Stimulated activated CD8-positive, alpha-beta memory T cell treated with anti-CD3 and anti-CD28 coated beads, Interleukin-15, amount 100 ng/mL, for 24 hours (primary cell): ENCODE data around the gene POC1A.
"Not testable (repeated sequence)": the region's sequence is repeated elsewhere in the genome, so short reads cannot be mapped to it uniquely, and the experiment has no call there.

Experiments used
- DNase-seq: peaks from one replicate; pipeline ENCODE4 v3.0.0-alpha.2; 2020; ENCODE audit warnings: low read depth

POC1A gene

GRCh38 chr3:52044869-52045619 lies 109.2 kb downstream of the POC1A start:
- DNase-seq = no peak

GRCh38 chr3:52043750-52044149 lies 110.5 kb downstream of the POC1A start:
- DNase-seq = no peak

GRCh38 chr3:52043039-52043438 lies 111.2 kb downstream of the POC1A start:
- DNase-seq = not testable (repeated sequence)

GRCh38 chr3:52041118-52041731 lies 113.0 kb downstream of the POC1A start:
- DNase-seq = no peak

GRCh38 chr3:52040600-52040999 lies 113.6 kb downstream of the POC1A start:
- no peak for DNase-seq

- DNase-seq = no peak
Measured at GRCh38 chr3:52039846-52040245, 114.4 kb downstream of the POC1A start.

GRCh38 chr3:52039426-52039825 lies 114.8 kb downstream of the POC1A start:
- no peak for DNase-seq

- DNase-seq = no peak
Measured at GRCh38 chr3:52038227-52038626, 116.0 kb downstream of the POC1A start.

GRCh38 chr3:52037291-52037690 lies 116.9 kb downstream of the POC1A start:
- no peak for DNase-seq

- no peak for DNase-seq
Measured at GRCh38 chr3:52036829-52037228, 117.4 kb downstream of the POC1A start.

GRCh38 chr3:52036222-52036694 lies 118.0 kb downstream of the POC1A start:
- no peak for DNase-seq

GRCh38 chr3:52034651-52035050 lies 119.6 kb downstream of the POC1A start:
- no peak for DNase-seq

- no peak for DNase-seq
Measured at GRCh38 chr3:52034212-52034611, 120.0 kb downstream of the POC1A start.

GRCh38 chr3:52033748-52034147 lies 120.5 kb downstream of the POC1A start:
- not testable (repeated sequence) for DNase-seq

GRCh38 chr3:52032702-52033408 lies 121.4 kb downstream of the POC1A start:
- DNase-seq = no peak

GRCh38 chr3:52031896-52032295 lies 122.3 kb downstream of the POC1A start:
- DNase-seq = no peak

- no peak for DNase-seq
Measured at GRCh38 chr3:52030714-52031310, 123.4 kb downstream of the POC1A start.

GRCh38 chr3:52029535-52029934 lies 124.7 kb downstream of the POC1A start:
- no peak for DNase-seq

- DNase-seq = no peak
Measured at GRCh38 chr3:52029053-52029452, 125.2 kb downstream of the POC1A start.

GRCh38 chr3:52028572-52028971 lies 125.7 kb downstream of the POC1A start:
- no peak for DNase-seq

GRCh38 chr3:52026041-52026440 lies 128.2 kb downstream of the POC1A start:
- no peak for DNase-seq

- no peak for DNase-seq
Measured at GRCh38 chr3:52025453-52025852, 128.8 kb downstream of the POC1A start.
